GM19372 (cell line): Measurements from ENCODE around the gene GOLPH3.
"Not testable (repeated sequence)": the region's sequence is repeated elsewhere in the genome, so short reads cannot be mapped to it uniquely, and the experiment has no call there.

ENCODE experiments used
- ATAC-seq: cut with Tn5 transposase; IDR thresholded peaks from one replicate; pipeline ENCODE4 v1.9.1; 2021; ENCODE audit warnings: mild to moderate bottlenecking, low read depth, moderate library complexity; ENCODE audit not compliant: unreplicated experiment

GOLPH3 gene

GRCh38 chr5:32143617-32144377, 30.3 kb downstream of the GOLPH3 start:
- no peak for ATAC-seq

GRCh38 chr5:32138839-32139493, 35.2 kb downstream of the GOLPH3 start:
- ATAC-seq = no peak

GRCh38 chr5:32136342-32136741, 37.8 kb downstream of the GOLPH3 start:
- ATAC-seq = no peak

- ATAC-seq = no peak
These were observed 39.0 kb downstream of the GOLPH3 start for GRCh38 chr5:32135086-32135485.

GRCh38 chr5:32132757-32133156, 41.4 kb downstream of the GOLPH3 start:
- ATAC-seq = no peak

GRCh38 chr5:32131604-32132003, 42.5 kb downstream of the GOLPH3 start:
- ATAC-seq = no peak

GRCh38 chr5:32130865-32131264, 43.3 kb downstream of the GOLPH3 start:
- no peak for ATAC-seq

- ATAC-seq = no peak
These were observed 45.0 kb downstream of the GOLPH3 start for GRCh38 chr5:32129074-32129598.

GRCh38 chr5:32127711-32128110, 46.4 kb downstream of the GOLPH3 start:
- ATAC-seq = no peak

GRCh38 chr5:32126691-32127090, 47.4 kb downstream of the GOLPH3 start:
- no peak for ATAC-seq

- ATAC-seq = no peak
These were observed 50.0 kb downstream of the GOLPH3 start for GRCh38 chr5:32123889-32124676.

GRCh38 chr5:32123058-32123805, 50.9 kb downstream of the GOLPH3 start:
- ATAC-seq = peak; percentile 49

GRCh38 chr5:32118922-32119321, 55.2 kb downstream of the GOLPH3 start:
- not testable (repeated sequence) for ATAC-seq

- ATAC-seq = no peak
These were observed 57.4 kb downstream of the GOLPH3 start for GRCh38 chr5:32116574-32117313.

- ATAC-seq = no peak
These were observed 58.1 kb downstream of the GOLPH3 start for GRCh38 chr5:32115985-32116384.

- ATAC-seq = no peak
These were observed 63.9 kb downstream of the GOLPH3 start for GRCh38 chr5:32110111-32110696.

GRCh38 chr5:32109236-32109635, 64.9 kb downstream of the GOLPH3 start:
- no peak for ATAC-seq

- no peak for ATAC-seq
These were observed 66.0 kb downstream of the GOLPH3 start for GRCh38 chr5:32108167-32108566.

- ATAC-seq = no peak
These were observed 66.8 kb downstream of the GOLPH3 start for GRCh38 chr5:32107291-32107690.
